Liver (tissue), 9 donors: ENCODE measurements around the gene MMP13. TPM values are rescaled to one million over a fixed set of nuclear protein-coding genes. Genes with fewer than 3 reads are reported as not detected.

ENCODE experiments used
- DNase-seq: peaks from one replicate; pipeline ENCODE4 v3.0.0-alpha.2; 2017; ENCODE audit warnings: low spot score
- H3K27ac ChIP-seq, 2 donors: one replicate each; pipeline ENCODE4 v1.7.0; 2013; ENCODE audit warnings: inconsistent platforms in 2 of 2, low read length in 2 of 2, control low read depth in 1 of 2, low read depth in 1 of 2, mild to moderate bottlenecking in 1 of 2
- H3K27me3 ChIP-seq, 4 donors: one replicate each; pipeline versions ENCODE4 v1.6.1 to v1.7.0; 2013; ENCODE audit warnings: low read length in 3 of 4, inconsistent platforms in 1 of 4, mild to moderate bottlenecking in 1 of 4, moderate library complexity in 1 of 4; ENCODE audit not compliant: control insufficient read depth in 4 of 4, insufficient read depth in 4 of 4
- H3K36me3 ChIP-seq, 4 donors: one replicate each; pipeline versions ENCODE4 v1.6.1 to v1.7.0; 2013; ENCODE audit warnings: low read length in 3 of 4, mild to moderate bottlenecking in 3 of 4, low read depth in 1 of 4, moderate library complexity in 1 of 4; ENCODE audit not compliant: control insufficient read depth in 4 of 4, insufficient read depth in 3 of 4
- H3K4me1 ChIP-seq, 4 donors: one replicate each; pipeline versions ENCODE4 v1.6.1 to v1.7.0; 2013; ENCODE audit warnings: low read length in 3 of 4, mild to moderate bottlenecking in 3 of 4, moderate library complexity in 1 of 4; ENCODE audit not compliant: control insufficient read depth in 4 of 4, insufficient read depth in 4 of 4
- H3K4me3 ChIP-seq, 3 donors: one replicate each; pipeline versions ENCODE4 v1.6.1 to v1.7.0; 2013; ENCODE audit warnings: low read length in 3 of 3, control low read depth in 1 of 3, low read depth in 1 of 3, mild to moderate bottlenecking in 1 of 3
- H3K9ac ChIP-seq, 2 donors: one replicate each; pipeline ENCODE4 v1.7.0; 2013; ENCODE audit warnings: low read length in 2 of 2, mild to moderate bottlenecking in 2 of 2, moderate library complexity in 2 of 2, control low read depth in 1 of 2, low read depth in 1 of 2
- H3K9me3 ChIP-seq, 4 donors: one replicate each; pipeline versions ENCODE4 v1.6.1 to v1.7.0; 2013; ENCODE audit warnings: low read length in 3 of 4; ENCODE audit not compliant: control insufficient read depth in 4 of 4
- EGR1 ChIP-seq, 2 donors: IDR thresholded peaks; 2 replicates each; pipeline ENCODE4 v1.6.1; 2016 to 2018; ENCODE audit warnings: antibody characterized with exemption in 2 of 2, low read depth in 2 of 2
- FOXA1 ChIP-seq: IDR thresholded peaks from 2 replicates; pipeline ENCODE4 v1.6.1; 2016; ENCODE audit warnings: antibody characterized with exemption
- FOXA2 ChIP-seq: IDR thresholded peaks from 2 replicates; pipeline ENCODE4 v1.6.1; 2016; ENCODE audit warnings: antibody characterized with exemption
- GABPA ChIP-seq, 2 donors: IDR thresholded peaks in 1 of 2; conservative IDR thresholded peaks in 1 of 2; 2 replicates each; pipeline ENCODE4 v1.6.1; 2016; ENCODE audit warnings: antibody characterized with exemption in 2 of 2, mild to moderate bottlenecking in 1 of 2, moderate library complexity in 1 of 2
- HNF4A ChIP-seq, 2 donors: conservative IDR thresholded peaks; 2 replicates each; pipeline ENCODE4 v1.6.1; 2016; ENCODE audit warnings: antibody characterized with exemption in 2 of 2, mild to moderate bottlenecking in 2 of 2
- HNF4G ChIP-seq: IDR thresholded peaks from 2 replicates; pipeline ENCODE4 v1.6.1; 2016; ENCODE audit warnings: antibody characterized with exemption
- JUND ChIP-seq, 2 donors: IDR thresholded peaks; 2 replicates each; pipeline ENCODE4 v1.6.1; 2016; ENCODE audit warnings: antibody characterized with exemption in 2 of 2
- NR2F2 ChIP-seq: IDR thresholded peaks from 2 replicates; pipeline ENCODE4 v1.6.1; 2016; ENCODE audit warnings: antibody characterized with exemption
- RAD21 ChIP-seq, 2 donors: IDR thresholded peaks; 2 replicates each; pipeline ENCODE4 v1.6.1; 2016; ENCODE audit warnings: antibody characterized with exemption in 2 of 2, mild to moderate bottlenecking in 2 of 2
- RXRA ChIP-seq, 2 donors: IDR thresholded peaks; 2 replicates each; pipeline ENCODE4 v1.6.1; 2017 to 2018; ENCODE audit warnings: antibody characterized with exemption in 2 of 2, mild to moderate bottlenecking in 1 of 2
- SP1 ChIP-seq: IDR thresholded peaks from 2 replicates; pipeline ENCODE4 v1.6.1; 2018; ENCODE audit warnings: antibody characterized with exemption, mild to moderate bottlenecking
- TAF1 ChIP-seq: conservative IDR thresholded peaks from 2 replicates; pipeline ENCODE4 v1.6.1; 2016; ENCODE audit warnings: antibody characterized with exemption, mild to moderate bottlenecking
- YY1 ChIP-seq: IDR thresholded peaks from 2 replicates; pipeline ENCODE4 v1.6.1; 2016; ENCODE audit warnings: antibody characterized with exemption, mild to moderate bottlenecking
- WGBS: extraction: QIAGEN DNeasy Blood & Tissue Kit; methylation state at CpG from one replicate; pipeline ENCODE4 v1.1.7; 2013; 5-methylcytosine and 5-hydroxymethylcytosine counted together
- polyA plus RNA-seq, 2 donors: library from polyadenylated mRNA; stranded (reverse) in 1 of 2; unstranded in 1 of 2; fragments of 200-250 nt in 1 of 2; fragments of >200 nt in 1 of 2; fragmentation: Nextera tagmentation in 1 of 2; extraction: Ambion mirVana in 1 of 2; gene quantifications; one replicate each; pipeline versions ENCODE4 v1.2.1 to v1.2.3, GENCODE V29; 2013 to 2015
- total RNA-seq, 2 donors: library from RNA; depleted of rRNA; stranded (reverse); fragments of >200 nt; gene quantifications; one replicate each; pipeline ENCODE4 v1.2.3, GENCODE V29; 2014
- TF ChIP-seq, protein P1 (sequence below): fragments of 150-350 bp; IDR thresholded peaks from 2 replicates; pipeline ENCODE4 v1.5.1; 2017; ENCODE audit warnings: improper control_type of control experiment, low read depth, low read length; ENCODE audit not compliant: missing input control
- TF ChIP-seq, protein P2 (sequence below): IDR thresholded peaks from 2 replicates; pipeline ENCODE4 v1.6.1; 2016; ENCODE audit warnings: antibody characterized with exemption
- TF ChIP-seq, protein P3 (sequence below): IDR thresholded peaks from 2 replicates; pipeline ENCODE4 v1.6.1; 2016; ENCODE audit warnings: antibody characterized with exemption, mild to moderate bottlenecking
- TF ChIP-seq, protein P4 (sequence below): IDR thresholded peaks from 2 replicates; pipeline ENCODE4 v1.6.1; 2016; ENCODE audit warnings: antibody characterized with exemption
- TF ChIP-seq, protein P5 (sequence below): IDR thresholded peaks from 2 replicates; pipeline ENCODE4 v1.6.1; 2016; ENCODE audit warnings: antibody characterized with exemption
- donor health status: healthy.
- donor health status: healthy.
- donor health status: healthy.
- donor health status: healthy.
- donor health status: healthy.

The MMP13 gene
- total and polyA plus RNA-seq, 4 donors = not detected

DNA sequence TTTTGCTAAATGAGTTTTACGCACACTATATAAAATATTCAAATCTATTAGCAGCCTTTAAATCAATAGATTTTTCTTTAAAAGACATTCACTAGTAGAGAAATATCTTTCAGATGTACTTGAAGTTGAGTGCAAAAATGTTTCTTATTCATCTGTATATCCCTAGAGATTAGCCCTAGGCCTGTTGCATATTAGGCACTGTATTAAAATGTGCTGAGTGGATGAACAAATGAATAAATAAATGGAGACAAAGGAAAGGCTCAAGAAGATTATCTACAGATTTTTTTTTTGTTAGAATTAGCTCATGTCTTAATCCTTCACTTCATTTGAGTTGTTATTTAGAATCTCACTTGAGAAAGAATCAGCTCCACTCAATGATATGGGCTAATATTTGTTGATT is 12.0 kb upstream of the MMP13 start:
- 99% methylated on average over 1 of the region's 1 CpG for WGBS
- H3K9ac ChIP-seq = no peak overlapping the region
- H3K27ac ChIP-seq = no peak overlapping the region
- TF ChIP-seq FOXA2 (no peak), HNF4A (conservative IDR thresholded peaks at IDR 0.05) (no peak), EGR1 (IDR thresholded peaks at IDR 0.05; ENCODE audit: low read depth in 2 of 2) (no peak), TAF1 (no peak), YY1 (no peak), SP1 (no peak), HNF4G (no peak), RXRA (IDR thresholded peaks at IDR 0.05) (no peak), RAD21 (IDR thresholded peaks at IDR 0.05) (no peak), JUND (IDR thresholded peaks at IDR 0.05) (no peak), GABPA (IDR thresholded peaks at IDR 0.05 in 1 of 2, conservative IDR thresholded peaks at IDR 0.05 in 1 of 2) (no peak), NR2F2 (no peak), FOXA1 (no peak)
- TF ChIP-seq, protein P1, sequence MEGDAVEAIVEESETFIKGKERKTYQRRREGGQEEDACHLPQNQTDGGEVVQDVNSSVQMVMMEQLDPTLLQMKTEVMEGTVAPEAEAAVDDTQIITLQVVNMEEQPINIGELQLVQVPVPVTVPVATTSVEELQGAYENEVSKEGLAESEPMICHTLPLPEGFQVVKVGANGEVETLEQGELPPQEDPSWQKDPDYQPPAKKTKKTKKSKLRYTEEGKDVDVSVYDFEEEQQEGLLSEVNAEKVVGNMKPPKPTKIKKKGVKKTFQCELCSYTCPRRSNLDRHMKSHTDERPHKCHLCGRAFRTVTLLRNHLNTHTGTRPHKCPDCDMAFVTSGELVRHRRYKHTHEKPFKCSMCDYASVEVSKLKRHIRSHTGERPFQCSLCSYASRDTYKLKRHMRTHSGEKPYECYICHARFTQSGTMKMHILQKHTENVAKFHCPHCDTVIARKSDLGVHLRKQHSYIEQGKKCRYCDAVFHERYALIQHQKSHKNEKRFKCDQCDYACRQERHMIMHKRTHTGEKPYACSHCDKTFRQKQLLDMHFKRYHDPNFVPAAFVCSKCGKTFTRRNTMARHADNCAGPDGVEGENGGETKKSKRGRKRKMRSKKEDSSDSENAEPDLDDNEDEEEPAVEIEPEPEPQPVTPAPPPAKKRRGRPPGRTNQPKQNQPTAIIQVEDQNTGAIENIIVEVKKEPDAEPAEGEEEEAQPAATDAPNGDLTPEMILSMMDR = no peak
- TF ChIP-seq, protein P2, sequence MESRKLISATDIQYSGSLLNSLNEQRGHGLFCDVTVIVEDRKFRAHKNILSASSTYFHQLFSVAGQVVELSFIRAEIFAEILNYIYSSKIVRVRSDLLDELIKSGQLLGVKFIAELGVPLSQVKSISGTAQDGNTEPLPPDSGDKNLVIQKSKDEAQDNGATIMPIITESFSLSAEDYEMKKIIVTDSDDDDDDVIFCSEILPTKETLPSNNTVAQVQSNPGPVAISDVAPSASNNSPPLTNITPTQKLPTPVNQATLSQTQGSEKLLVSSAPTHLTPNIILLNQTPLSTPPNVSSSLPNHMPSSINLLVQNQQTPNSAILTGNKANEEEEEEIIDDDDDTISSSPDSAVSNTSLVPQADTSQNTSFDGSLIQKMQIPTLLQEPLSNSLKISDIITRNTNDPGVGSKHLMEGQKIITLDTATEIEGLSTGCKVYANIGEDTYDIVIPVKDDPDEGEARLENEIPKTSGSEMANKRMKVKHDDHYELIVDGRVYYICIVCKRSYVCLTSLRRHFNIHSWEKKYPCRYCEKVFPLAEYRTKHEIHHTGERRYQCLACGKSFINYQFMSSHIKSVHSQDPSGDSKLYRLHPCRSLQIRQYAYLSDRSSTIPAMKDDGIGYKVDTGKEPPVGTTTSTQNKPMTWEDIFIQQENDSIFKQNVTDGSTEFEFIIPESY = no peak
- TF ChIP-seq, protein P3, sequence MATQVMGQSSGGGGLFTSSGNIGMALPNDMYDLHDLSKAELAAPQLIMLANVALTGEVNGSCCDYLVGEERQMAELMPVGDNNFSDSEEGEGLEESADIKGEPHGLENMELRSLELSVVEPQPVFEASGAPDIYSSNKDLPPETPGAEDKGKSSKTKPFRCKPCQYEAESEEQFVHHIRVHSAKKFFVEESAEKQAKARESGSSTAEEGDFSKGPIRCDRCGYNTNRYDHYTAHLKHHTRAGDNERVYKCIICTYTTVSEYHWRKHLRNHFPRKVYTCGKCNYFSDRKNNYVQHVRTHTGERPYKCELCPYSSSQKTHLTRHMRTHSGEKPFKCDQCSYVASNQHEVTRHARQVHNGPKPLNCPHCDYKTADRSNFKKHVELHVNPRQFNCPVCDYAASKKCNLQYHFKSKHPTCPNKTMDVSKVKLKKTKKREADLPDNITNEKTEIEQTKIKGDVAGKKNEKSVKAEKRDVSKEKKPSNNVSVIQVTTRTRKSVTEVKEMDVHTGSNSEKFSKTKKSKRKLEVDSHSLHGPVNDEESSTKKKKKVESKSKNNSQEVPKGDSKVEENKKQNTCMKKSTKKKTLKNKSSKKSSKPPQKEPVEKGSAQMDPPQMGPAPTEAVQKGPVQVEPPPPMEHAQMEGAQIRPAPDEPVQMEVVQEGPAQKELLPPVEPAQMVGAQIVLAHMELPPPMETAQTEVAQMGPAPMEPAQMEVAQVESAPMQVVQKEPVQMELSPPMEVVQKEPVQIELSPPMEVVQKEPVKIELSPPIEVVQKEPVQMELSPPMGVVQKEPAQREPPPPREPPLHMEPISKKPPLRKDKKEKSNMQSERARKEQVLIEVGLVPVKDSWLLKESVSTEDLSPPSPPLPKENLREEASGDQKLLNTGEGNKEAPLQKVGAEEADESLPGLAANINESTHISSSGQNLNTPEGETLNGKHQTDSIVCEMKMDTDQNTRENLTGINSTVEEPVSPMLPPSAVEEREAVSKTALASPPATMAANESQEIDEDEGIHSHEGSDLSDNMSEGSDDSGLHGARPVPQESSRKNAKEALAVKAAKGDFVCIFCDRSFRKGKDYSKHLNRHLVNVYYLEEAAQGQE = no peak
- TF ChIP-seq, protein P4, sequence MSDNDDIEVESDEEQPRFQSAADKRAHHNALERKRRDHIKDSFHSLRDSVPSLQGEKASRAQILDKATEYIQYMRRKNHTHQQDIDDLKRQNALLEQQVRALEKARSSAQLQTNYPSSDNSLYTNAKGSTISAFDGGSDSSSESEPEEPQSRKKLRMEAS = no peak
- TF ChIP-seq, protein P5, sequence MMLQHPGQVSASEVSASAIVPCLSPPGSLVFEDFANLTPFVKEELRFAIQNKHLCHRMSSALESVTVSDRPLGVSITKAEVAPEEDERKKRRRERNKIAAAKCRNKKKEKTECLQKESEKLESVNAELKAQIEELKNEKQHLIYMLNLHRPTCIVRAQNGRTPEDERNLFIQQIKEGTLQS = no peak
- H3K4me1 ChIP-seq = no peaks in the 10 kb centered on the region
- H3K36me3 ChIP-seq = no peaks in the 10 kb centered on the region
- no peaks in the 10 kb centered on the region for H3K27me3 ChIP-seq
- H3K4me3 ChIP-seq = no peak overlapping the region
- H3K9me3 ChIP-seq = no peaks in the 10 kb centered on the region
- DNase-seq = no peak
